HG03039 (cell line): ENCODE results near the gene KRTAP4-16.
"Not testable (repeated sequence)": the region's sequence is repeated elsewhere in the genome, so short reads cannot be mapped to it uniquely, and the experiment has no call there.

ENCODE experiments used
- ATAC-seq: cut with Tn5 transposase; IDR thresholded peaks from one replicate; pipeline ENCODE4 v1.9.1; 2021; ENCODE audit warnings: mild to moderate bottlenecking, moderate library complexity; ENCODE audit not compliant: unreplicated experiment

Gene KRTAP4-16

DNA sequence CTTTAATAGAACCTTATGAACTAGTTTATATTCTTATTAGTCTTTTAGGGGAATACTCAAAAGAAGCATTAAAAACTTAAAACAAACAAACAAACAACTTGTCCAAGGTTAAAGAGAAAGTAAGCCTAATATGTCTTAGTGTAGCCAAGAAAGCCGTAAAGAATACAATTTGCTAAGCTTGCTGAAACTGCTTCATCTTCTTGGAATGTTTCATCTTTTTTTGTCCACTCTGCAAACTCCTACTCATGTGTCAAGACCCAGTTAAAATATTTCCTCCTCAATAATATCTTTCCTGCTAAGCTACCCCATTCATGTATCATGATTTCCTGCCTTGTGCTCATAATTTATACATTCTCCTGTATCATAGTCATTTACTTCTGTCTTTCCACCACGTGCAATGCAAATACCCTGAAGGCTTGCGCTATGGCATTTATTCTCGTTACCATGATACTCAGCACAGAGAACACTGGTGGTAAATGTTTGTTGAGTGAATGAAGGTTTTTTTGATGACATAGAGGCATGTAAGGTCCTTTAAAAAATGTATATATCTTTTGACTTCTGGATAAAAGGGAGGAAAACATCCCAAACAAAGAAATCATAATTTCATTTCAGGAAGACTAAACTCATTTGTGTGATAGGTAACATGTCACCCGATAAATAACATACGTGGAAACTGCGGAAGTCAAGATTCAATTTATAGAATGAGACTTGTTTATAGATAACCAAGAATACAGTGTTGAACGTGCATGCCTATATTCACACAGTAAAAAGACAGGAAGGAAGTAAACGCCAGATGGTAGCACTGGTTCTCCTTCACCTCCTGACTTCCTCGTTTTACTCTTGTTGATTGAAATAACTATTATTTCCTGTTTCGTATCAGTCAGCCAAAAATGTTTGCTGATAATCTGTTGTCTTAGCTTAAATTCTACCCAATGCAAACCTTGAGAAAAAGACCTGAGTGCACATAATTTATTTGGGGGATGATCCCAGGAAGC lies 18.0 kb upstream of the KRTAP4-16 start:
- ATAC-seq: not testable (repeated sequence)

DNA sequence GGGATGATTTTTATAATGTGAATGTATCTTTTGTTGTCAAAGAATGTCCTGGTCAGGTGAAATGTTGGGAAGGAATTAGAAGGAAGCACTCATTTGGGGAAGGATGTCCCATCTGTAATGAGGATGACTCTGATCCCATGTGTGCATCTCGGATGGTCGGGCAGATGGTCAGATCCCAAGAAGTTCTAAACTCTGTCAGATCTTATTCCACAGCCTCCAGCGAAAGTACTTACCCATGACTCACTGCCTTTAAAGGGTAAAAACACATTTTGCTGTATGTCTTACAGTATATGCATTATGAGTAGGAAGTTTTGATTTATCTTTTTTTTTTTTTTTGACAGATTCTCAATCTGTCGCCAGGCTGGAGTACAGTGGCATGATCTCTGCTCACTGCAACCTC lies 16.7 kb upstream of the KRTAP4-16 start:
- ATAC-seq: no peak

DNA sequence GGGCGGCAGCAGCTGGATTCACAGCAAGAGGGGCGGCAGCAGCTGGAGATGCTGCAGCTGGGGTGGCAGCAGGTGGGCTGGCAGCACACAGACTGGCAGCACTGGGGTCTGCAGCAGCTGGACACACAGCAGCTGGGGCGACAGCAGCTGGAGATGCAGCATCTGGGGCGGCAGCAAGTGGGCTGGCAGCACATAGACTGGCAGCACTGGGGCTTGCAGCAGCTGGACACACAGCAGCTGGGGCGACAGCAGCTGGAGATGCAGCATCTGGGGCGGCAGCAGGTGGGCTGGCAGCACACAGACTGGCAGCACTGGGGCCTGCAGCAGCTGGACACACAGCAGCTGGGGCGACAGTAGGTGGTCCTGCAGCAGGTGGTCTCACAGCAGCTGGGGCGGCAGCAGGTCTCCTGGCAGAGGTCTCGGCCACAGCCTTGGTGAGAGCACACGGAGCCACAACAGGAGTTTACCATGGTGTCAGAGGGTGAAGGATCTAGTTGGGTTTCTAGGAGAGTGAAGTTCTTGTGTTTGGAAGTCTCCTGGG lies 15.9 kb upstream of the KRTAP4-16 start, which contains the start of gene KRTAP4-11:
Gene KRTAP4-11, minus strand, starts transcription at position 528 of the 541 bp plus-strand sequence. Its CDS starts 58 bp downstream, at position 470.
- ATAC-seq: not testable (repeated sequence)

DNA sequence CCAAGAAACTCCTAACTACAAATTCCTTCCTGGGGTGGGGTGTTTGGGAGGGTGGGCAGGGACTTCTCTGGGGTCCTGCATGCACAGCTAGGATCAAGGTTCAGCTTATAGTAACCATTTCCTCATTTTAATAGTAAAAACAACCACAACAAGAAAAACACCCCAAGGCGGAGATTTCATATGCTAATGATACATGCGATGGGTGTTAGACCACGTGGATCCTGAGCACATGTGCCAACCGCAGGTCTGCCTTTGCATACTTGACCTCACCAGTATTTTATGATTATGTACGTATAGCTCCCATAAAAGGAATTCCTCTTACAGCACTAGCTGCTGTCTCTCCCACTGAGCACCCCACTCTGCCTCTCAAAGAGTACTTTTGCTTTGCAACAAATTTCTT lies 14.3 kb upstream of the KRTAP4-16 start:
- no peak for ATAC-seq

DNA sequence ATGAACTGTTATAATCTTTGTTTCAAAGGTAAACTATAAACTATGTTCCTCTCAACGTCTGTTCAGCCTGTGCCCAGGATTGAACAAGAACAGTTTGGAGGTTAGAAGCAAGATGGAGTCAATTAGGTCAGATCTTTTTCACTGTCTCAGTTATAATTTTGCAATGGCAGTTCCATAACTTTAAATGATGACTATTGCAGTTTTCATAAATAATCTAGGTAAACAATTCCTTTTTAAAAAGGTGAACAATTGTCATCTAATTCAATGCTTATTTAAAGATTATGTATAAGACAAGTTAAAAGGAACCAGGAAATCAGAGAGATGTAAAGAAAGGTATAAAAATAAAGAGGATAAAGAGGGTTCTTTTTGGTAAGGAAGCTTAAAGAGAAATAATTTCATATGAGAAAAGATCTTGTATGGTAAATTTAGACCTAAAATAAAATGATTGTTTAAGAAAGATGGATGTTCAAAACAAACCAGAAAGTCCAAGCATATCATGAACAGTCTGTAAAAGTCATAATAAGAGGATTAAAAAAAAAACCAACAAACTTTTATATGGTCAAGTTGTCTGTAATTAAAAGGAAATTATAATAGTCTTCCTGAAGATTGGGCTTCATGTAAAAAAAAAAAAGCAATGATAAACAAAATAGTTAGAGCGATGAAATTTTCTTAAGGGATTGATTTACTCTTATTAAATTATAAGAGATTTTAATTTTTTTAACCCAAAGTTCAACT lies 9.3 kb upstream of the KRTAP4-16 start:
- no peak for ATAC-seq

DNA sequence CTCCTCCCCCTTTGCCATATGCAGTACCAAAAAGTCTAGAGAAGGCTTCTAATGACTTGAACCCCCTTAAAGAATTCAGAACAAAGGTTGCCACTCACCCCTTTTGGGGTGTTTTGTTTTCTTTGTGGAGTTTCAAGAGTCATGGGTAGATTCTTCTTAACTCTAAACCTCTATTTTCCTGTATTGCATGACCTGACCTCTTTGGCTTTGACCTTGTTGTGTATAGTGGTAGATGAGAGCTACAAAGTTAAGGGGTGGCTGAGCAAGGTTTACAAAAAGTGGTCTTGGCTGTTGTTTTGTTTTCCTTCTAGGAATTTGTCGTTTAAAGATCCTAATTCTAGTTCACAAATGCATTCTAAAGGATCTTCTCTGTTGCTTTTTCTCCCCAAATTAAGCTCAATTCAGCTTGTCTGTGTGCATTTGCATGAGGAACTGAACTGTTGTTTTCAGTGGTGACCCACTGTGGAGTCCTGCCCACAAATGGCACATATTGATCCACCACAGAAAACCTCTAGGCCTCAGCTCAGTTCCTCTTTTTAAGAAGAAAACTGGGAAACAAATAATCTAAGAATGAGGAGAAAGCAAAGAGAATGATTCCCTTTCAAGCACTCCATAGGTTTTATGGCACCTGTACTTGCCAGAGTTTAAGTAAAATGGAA lies 6.8 kb upstream of the KRTAP4-16 start:
- not testable (repeated sequence) for ATAC-seq

DNA sequence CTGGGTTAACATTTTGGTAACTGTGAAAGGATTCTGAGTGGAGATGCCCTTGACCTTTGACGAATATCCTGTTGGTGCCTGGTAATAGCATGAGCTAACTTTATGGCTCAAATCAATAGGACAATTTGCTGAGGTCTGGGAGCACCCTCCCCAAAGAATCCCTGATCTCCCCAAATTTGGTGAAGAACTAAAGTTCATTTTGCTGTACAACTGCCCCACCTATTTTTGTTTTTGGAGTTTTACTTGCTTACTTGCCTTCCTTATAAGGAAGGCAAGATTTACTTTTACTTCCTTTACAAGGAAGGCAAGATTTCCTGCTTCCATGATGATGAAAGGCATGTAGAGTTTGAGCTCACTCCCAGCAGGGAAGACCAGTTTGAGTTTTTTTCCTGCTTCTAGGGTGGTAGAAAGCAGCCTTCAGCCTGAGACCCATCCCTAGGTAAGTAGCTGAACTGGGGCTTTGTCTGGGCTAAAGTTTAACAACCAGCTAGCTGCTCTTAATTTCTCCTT lies 6.0 kb upstream of the KRTAP4-16 start:
- no peak for ATAC-seq

DNA sequence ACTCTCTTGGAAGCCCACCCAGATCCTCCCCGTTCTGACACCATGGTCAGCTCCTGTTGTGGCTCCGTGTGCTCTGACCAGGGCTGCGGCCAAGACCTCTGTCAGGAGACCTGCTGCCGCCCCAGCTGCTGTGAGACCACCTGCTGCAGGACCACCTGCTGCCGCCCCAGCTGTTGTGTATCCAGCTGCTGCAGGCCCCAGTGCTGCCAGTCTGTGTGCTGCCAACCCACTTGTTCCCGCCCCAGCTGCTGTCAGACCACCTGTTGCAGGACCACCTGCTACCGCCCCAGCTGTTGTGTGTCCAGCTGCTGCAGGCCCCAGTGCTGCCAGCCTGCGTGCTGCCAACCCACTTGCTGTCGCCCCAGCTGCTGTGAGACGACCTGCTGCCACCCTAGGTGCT lies 3.3 kb upstream of the KRTAP4-16 start, which contains the start of gene KRTAP4-9:
Gene KRTAP4-9, plus strand, starts transcription at position 43 of the 400 bp plus-strand sequence. Its CDS starts 0 bp downstream, at position 43.
- ATAC-seq: not testable (repeated sequence)

DNA sequence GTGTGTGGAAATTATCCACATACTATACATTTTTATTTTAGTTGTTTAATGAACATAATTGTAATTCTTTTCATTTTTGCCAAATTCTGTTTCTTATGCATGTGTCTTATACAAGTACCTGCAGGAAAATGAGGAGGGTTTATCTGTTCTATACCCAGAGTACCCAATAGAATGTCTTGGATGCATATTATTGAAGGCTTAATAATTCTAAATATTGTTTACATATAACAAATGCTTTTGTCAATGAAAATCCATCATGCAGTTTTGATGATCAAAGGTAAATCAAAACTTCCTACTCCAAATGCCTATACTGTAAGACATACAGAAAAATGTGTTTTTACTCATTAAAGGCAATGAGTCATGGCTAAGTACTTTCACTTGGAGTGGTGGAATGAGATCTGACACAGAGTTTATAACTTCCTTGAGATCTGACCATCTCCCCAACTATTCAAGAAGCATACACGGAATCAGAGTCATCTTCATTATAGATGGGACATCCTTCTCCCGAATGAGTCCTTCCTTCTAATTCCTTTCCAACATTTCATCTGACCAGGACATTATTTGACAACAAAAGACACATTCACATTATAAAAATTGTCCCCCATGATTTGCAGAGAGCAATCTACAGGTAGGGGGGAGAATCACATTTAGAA lies 2.5 kb upstream of the KRTAP4-16 start:
- ATAC-seq: not testable (repeated sequence)

DNA sequence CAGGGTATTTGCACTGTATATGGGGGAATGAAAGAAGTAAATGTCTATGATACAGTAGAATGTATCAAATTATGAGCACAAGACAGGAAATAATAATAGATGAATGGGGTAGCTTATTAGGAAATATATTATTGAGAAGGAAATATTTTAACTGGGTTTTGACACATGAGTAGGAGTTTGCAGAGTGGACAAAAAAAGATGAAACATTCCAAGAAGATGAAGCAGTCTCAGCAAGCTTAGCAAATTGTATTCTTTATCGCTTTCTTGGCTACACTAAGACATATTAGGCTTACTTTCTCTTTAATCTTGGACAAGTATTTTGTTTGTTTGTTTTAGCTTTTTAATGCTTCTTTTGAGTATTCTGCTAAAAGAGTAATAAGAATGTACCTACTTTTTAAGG lies 1.9 kb upstream of the KRTAP4-16 start:
- ATAC-seq: no peak

DNA sequence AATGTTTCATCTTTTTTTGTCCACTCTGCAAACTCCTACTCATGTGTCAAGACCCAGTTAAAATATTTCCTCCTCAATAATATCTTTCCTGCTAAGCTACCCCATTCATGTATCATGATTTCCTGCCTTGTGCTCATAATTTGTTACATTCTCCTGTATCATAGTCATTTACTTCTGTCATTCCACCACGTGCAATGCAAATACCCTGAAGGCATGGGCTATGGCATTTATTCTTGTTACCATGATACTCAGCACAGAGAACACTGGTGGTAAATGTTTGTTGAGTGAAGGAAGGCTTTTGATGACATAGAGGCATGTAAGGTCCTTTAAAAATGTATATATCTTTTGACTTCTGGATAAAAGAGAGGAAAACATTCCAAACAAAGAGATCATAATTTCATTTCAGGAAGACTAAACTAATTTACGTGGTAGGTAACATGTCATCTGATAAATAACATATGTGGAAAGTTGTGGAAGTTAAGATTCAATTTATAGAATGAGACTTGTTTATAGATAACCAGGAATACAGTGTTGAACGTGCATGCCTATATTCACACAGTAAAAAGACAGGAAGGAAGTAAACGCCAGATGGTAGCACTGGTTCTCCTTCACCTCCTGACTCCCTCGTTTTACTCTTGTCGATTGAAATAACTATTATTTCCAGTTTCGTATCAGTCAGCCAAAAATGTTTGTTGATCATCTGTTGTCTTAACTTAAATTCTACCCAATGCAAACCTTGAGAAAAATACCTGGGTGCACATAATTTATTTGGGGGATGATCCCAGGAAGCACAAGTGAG lies 2.1 kb downstream of the KRTAP4-16 start:
- ATAC-seq: not testable (repeated sequence)

DNA sequence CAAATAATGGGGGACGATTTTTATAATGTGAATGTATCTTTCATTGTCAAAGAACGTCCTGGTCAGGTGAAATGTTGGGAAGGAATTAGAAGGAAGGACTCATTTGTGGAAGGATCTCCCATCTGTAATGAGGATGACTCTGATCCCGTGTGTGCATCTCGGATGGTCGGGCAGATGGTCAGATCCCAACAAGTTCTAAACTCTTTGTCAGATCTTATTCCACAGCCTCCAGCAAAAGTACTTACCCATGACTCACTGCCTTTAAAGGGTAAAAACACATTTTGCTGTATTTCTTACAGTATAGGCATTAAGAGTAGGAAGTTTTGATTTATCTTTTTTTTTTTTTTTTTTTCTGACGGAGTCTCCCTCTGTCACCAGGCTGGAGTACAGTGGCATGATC lies 3.5 kb downstream of the KRTAP4-16 start:
- ATAC-seq: no peak

DNA sequence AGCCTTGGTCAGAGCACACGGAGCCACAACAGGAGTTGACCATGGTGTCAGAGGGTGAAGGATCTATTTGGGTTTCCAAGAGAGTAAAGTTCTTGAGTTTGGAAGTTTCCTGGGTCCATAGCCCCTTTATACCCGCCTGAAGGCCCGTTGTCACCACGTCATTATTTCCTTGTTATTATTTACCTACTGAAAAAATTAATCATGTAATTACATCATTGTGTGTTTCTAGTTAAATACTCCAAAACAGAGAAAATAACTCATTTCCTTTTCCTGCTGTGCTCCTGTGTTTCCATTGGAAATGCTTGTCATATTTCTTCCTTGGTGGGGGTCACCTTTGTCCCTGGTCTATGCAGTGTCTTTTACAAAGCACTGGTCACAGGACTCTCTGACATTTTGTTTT lies 4.0 kb downstream of the KRTAP4-16 start, which contains the start of gene KRTAP4-8:
Gene KRTAP4-8, minus strand, starts transcription at position 101 of the 400 bp plus-strand sequence. Its CDS starts 58 bp downstream, at position 43.
- ATAC-seq: no peak

DNA sequence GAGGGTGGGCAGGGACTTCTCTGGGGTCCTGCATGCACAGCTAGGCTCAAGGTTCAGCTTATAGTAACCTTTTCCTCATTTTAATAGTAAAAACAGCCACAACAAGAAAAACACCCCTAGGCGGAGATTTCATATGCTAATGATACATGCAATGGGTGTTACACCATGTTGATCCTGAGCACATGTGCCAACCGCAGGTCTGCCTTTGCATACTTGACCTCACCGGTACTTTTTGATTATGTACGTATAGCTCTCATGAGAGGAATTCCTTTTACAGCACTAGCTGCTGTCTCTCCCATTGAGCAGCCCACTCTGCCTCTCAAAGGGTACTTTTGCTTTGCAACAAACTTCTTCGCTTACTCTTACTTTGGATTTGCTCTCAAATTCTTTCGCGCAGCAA lies 6.0 kb downstream of the KRTAP4-16 start:
- ATAC-seq: no peak

DNA sequence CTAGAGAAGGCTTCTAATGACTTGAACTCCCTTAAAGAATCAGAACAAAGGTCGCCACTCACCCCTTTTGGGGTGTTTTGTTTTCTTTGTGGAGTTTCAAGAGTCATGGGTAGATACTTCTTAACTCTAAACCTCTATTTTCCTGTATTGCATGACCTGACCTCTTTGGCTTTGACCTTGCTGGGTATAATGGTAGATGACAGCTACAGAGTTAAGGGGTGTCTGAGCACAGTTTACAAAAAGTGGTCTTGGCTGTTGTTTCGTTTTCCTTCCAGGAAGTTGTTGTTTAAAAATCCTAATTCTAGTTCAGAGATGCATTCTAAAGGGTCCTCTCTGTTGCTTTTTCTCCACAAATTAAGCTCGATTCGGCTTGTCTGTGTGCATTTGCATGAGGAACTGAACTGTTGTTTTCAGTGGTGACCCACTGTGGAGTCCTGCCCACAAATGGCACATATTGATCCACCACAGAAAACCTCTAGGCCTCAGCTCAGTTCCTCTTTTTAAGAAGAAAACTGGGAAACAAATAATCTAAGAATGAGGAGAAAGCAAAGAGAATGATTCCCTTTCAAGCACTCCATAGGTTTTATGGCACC lies 13.2 kb downstream of the KRTAP4-16 start:
- not testable (repeated sequence) for ATAC-seq

DNA sequence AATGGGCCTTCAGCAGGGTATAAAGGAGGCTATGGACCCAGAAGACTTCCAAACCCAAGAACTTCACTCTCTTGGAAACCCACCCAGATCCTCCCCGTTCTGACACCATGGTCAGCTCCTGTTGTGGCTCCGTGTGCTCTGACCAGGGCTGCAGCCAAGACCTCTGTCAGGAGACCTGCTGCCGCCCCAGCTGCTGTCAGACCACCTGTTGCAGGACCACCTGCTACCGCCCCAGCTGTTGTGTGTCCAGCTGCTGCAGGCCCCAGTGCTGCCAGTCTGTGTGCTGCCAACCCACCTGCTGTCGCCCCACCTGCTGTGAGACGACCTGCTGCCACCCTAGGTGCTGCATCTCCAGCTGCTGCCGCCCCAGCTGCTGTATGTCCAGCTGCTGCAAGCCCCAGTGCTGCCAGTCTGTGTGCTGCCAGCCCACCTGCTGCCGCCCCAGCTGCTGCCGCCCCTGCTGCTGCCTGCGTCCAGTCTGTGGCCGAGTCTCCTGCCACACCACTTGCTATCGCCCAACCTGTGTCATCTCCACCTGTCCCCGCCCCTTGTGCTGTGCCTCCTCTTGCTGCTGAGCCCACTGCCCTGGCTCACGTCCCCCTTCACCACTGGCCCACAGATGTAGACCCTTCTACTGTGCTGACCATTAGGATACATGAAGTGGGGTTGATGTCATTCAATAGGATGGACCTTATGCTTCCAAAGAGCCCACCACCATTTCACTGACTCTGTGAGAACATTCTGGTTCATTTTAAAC lies 17.7 kb downstream of the KRTAP4-16 start, which contains the start of gene KRTAP4-7:
Gene KRTAP4-7, plus strand, starts transcription at position 51 of the 757 bp plus-strand sequence. Its CDS starts 57 bp downstream, at position 108.
- ATAC-seq: not testable (repeated sequence)

DNA sequence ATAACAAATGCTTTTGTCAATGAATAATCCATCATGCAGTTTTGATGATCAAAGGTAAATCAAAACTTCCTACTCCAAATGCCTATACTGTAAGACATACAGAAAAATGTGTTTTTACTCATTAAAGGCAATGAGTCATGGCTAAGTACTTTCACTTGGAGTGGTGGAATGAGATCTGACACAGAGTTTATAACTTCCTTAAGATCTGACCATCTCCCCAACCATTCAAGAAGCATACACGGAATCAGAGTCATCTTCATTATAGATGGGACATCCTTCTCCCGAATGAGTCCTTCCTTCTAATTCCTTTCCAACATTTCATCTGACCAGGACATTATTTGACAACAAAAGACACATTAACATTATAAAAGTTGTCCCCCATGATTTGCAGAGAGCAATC lies 18.6 kb downstream of the KRTAP4-16 start:
- ATAC-seq: not testable (repeated sequence)

DNA sequence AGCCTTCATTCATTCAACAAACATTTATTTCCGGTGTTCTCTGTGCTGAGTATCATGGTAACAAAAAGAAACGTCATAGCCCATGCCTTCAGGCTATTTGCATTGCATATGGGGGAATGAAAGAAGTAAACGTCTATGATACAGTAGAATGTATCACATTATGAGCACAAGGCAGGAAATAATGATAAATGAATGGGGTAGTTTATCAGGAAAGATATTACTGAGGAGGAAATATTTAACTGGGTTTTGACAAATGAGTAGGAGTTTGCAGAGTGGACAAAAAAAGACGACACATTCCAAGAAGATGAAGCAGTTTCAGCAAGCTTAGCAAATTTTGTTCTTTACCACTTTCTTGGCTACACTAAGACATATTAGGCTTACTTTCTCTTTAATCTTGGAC lies 19.4 kb downstream of the KRTAP4-16 start:
- no peak for ATAC-seq
